ENCODE data around the gene ARL8A.
"Not testable (repeated sequence)": the region's sequence is repeated elsewhere in the genome, so short reads cannot be mapped to it uniquely, and the experiment has no call there.

The ARL8A gene

DNA sequence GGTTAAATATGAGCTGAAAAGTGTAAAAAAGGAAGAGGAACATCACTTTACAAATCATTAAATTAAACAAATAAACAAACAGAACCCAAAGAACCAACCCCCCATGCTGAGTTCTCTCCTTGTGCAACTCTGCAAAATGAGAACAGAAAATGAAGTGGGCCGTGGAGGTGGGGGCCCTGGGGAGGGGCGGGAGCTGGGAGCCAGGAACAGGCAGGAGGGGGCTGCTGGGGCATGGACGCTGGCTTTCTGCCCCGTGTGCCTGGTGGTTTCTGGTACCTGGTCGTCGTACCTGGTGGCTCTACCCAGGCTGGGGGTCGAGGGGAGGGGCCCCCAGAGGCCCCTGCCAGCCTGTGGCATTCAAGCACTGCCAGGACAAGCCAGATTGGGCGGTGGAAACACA lies 11.0 kb downstream of the ARL8A start:
- DNase-seq: no peak

DNA sequence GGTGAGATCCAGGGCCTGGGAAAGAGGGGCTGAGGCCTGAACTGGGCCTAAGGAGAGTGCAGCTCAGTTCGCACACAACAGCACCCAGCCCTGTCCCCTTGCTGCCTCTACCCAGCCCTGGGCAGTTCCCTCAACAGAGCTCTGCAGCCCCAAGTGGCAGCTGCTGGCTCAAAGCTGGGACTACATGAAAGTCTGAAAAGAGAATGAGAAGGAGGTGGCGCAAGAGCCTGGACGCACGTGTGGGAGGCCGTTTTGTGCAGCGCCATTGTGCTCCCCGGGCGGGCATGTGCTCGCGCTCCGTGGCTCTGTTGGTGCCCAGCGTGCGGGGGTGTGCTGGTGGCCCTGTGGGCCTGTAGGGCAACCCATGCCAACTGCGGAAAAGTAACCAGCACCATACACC lies 11.5 kb downstream of the ARL8A start:
- DNase-seq: no peak

DNA sequence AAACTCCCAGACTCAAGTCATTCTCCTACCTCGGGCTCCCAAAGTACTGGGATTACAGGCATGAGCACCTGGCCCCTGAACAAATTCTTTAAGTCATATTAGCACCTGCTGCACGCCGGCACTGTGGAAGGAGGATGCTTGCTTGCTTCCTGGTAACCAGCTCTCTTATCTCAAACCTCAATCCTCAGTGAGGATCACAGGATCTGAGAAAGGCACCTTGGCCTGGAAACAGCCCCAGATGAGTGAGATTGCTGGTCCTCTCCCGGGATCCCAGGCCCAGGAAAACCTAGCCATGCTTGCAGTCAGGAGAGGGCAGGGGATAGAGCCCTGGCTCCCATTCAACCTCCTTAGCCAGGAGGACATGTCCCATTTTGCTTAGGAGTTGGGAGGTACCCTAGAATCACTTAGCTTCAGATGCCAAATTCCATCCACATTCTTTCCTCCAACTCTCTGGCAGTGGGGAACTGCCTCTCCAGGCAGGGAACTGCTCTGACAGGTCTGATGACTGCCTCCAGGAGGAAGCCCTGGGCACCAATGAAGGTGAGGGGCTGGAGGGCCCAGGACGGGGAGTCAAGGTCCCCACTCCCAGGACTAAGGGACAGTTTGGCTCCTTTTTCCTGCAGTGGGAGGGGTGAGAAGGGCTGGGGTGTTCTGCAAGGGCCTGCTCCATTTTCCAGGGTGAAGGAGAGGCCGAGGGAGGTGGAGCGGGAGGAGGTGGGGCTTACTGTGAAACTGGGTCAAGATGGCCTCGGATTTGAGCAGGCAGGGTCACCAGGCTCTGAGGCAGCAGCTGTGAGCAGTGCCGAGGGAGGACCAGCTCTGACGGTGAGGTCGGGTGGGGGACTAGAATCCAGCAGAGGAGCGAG lies 12.3 kb downstream of the ARL8A start:
- DNase-seq: no peak

DNA sequence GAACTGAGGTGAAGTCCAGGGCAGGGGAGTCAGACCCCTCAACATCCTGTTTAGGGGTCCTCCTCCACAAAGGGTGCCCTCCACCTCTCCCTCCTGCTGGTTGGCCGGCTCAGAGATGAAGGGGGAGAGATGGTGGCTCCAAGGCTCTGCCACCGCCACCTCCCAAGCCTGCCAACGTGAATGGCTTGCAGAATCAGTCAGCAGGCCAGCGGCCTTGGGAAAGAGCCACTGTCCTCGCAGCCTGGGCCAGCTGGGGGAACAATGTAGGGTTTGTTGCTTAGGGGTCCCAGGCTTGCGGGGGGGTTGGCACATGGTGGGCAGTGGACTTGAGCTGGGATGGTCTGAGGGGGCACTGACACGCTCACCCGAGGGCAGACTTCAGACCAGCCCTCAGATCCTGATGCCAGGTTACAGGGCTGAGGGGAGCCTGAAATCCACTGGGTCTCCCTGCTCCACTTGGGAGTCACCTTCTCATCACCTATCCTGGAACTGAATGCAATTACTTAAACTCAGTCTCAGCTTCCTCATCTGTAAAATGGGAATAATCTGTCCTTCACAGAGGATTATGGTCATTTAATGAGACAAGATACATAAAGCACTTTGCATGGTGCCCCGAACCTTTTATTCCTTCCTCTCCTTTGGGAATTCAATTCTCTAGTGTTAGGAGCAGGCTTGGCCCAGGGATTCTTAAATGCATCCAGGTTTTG lies 13.6 kb downstream of the ARL8A start:
- no peak for DNase-seq

DNA sequence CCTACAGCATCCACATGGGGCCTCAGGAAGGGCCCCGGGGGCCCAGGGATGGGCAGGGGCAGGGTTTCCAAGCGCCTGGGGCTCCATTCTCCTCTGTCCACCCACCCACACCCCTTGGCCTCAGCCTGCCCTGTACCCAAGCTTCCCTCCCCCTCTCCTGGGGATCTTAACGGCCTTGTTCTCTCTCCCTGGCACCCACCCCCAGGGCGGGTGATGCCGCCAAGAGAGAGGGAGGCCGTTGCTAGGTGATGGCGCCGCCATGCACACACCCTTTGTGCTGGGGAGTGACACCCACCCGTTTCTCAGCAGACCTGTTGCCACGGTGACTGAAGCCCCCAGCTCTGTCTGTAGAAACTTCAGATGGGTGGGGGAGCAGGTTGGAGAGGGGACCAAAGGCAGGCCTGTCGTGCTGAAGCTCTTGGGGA lies 14.2 kb downstream of the ARL8A start:
- DNase-seq: no peak

DNA sequence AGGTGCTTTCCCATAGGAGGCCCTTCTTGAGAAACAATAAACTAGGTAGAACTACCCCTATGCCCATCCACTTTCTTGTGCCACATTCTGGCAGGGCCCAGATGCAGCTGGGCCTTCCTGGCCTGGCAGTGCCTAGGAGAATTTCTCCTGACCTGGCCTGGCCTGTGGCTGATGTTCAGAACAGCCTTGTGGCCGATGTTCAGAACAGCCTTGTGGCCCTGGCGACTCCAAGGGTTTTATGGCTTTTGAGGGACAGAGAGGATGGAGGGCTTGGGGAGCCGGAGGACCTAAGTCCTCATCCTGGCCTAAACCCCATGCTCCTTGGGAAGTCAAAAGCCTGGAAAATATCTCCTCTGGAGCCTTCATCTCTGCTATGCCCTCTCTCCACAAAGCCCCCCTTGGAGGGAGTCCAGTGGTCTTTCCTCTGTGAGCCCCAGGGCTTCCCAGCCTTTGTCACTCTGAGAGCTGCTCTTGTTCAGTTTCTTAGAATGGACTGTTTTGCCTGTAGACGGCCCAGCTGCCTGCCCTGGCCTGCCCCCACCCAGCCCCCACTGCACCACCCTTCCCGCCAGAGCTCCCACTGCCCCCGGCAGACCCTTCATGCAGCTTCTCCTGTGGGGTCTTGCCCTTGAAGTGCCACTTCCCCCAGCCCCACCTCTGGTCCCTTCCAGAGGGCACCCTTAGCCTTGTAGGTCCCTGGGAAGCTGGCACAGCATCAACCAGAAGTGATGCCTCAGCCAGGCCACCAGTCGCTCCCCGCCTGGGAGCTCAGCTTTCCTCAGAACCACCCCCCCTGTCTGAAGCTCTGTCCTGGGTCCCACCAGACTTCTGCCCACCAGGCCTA lies 14.9 kb downstream of the ARL8A start:
- DNase-seq: no peak

DNA sequence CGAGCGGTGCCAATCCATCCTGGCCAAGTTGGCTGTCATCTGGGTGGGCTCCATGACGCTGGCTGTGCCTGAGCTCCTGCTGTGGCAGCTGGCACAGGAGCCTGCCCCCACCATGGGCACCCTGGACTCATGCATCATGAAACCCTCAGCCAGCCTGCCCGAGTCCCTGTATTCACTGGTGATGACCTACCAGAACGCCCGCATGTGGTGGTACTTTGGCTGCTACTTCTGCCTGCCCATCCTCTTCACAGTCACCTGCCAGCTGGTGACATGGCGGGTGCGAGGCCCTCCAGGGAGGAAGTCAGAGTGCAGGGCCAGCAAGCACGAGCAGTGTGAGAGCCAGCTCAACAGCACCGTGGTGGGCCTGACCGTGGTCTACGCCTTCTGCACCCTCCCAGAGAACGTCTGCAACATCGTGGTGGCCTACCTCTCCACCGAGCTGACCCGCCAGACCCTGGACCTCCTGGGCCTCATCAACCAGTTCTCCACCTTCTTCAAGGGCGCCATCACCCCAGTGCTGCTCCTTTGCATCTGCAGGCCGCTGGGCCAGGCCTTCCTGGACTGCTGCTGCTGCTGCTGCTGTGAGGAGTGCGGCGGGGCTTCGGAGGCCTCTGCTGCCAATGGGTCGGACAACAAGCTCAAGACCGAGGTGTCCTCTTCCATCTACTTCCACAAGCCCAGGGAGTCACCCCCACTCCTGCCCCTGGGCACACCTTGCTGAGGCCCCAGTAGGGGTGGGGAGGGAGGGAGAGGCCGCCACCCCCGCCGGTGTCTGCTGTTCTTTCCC lies 16.5 kb downstream of the ARL8A start:
- DNase-seq: no peak

DNA sequence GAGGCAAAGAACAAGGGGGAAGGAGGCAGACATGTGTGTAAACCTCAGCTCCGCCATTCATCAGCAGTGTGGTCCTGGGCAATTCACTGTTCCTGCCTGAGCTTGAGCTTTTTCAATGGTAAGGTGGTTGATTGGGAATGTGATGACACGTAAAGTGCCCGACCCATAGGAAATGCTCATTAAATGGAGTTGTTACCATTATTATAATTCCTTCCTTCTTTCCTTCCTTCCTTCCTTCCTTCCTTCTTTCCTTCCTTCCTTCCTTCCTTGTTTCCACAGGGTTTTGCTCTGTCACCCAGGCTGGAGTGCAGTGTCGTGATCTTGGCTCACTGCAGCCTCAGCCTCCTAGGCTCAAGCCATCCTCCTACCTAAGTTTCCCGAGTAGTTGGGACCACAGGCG lies 17.5 kb downstream of the ARL8A start:
- DNase-seq: no peak

DNA sequence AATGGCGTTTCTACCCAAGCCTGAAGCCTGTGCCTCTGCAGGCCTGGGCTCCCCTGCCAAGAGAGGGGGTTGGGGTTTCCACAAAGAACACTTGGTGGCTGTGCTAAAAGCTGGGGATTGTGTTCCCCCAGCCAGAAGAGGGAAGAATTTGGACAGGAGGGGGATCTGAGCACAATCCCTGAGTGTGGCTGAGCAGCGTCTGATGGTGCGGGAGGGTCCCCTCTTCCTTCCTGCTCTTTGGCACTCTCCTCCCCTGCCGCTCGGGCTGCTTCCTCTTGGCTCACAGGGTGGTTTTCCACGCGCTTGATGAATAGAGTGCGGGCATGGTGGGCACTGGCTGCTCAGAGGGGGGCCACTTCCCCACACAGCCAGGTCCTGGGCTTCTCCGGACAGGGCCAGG lies 18.1 kb downstream of the ARL8A start:
- no peak for DNase-seq

DNA sequence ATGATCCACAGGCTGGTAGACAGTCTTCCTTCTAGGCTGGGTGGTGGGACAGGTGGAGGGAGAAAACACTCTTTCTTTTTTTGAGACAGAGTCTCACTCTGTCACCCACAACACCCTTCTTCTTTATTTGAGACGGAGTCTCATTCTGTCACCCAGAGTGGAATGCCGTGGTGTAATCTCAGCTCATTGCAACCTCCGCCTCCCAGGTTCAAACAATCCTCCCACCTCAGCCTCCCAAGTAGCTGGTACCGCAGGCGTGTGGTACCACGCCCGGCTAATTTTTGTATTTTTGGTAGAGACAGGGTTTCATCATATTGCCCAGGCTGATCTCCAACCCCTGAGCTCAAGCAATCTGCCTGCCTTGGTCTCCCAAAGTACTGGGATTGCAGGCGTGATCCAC lies 18.9 kb downstream of the ARL8A start:
- DNase-seq: no peak

DNA sequence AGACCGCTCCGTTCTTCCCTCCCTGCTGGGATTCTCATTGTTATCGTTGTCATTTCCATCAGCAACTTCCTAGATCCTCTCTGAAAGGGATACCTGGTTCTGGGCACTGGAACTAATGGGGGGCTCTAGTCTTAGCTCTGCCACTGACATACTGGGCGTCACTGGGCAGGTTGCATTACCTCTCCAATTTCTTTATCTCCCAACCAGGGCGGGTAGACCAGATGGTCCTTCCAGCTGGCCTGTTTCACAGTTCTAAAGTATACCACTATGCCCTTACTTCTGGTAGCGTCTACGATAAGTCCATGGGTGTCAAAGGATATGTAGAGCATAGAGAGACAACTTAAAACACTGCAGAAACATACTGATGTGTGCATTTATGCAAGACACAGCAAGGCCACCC lies 20.4 kb downstream of the ARL8A start:
- no peak for DNase-seq

DNA sequence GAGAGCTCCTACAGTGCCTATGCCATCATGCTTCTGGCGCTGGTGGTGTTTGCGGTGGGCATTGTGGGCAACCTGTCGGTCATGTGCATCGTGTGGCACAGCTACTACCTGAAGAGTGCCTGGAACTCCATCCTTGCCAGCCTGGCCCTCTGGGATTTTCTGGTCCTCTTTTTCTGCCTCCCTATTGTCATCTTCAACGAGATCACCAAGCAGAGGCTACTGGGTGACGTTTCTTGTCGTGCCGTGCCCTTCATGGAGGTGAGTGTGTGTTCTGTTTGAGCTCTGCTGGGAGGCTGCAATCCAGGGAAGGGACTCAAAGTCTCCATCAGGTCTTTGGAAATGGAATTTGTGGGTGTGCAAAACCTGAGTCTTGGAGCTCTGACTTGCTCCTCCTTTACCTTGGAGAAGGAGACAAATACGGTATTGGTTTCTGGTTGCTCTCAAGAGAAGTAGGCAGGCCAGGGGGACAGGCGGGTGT lies 21.2 kb downstream of the ARL8A start:
- DNase-seq: no peak

DNA sequence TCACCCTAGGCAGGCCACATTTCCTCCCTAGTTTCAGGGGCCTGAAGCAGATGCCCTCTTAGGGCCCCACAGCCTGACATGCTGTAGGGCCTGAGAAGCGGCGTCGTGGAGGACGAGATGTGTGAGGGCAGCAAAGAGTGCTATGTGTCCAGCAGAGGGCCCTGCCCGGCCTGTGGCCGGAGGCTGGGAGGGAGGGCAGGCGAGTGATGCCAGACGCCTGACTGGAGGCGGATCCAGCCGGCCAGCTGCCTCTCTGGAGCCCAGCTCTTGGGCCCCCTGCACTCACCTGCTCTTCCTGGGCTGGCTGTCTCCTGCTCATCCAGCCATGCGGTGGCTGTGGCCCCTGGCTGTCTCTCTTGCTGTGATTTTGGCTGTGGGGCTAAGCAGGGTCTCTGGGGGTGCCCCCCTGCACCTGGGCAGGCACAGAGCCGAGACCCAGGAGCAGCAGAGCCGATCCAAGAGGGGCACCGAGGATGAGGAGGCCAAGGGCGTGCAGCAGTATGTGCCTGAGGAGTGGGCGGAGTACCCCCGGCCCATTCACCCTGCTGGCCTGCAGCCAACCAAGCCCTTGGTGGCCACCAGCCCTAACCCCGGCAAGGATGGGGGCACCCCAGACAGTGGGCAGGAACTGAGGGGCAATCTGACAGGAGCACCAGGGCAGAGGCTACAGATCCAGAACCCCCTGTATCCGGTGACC lies 21.8 kb downstream of the ARL8A start, which contains the start of gene GPR37L1:
Gene GPR37L1 (plus strand): TSS at position 279 of the 697 bp plus-strand sequence. CDS start 47 bp downstream, at position 326.
- no peak for DNase-seq

DNA sequence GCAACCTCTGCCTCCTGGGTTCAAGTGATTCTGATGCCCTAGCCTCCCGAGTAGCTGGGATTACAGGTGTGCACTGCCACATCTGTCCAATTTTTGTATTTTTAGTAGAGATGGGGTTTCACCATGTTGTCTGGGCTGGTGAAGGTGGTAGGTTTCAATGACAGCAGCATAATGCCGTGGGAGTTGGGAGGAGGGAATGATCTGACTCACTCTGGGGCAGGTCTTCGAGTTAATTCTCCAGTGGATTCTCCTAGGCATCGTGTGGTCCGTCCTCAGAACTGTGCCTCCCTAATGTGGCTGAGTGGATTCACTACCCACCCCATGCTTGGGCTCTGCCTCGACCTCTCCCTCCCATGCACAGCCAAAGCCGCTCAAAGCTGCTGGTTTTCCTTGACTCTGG lies 23.5 kb downstream of the ARL8A start:
- no peak for DNase-seq

DNA sequence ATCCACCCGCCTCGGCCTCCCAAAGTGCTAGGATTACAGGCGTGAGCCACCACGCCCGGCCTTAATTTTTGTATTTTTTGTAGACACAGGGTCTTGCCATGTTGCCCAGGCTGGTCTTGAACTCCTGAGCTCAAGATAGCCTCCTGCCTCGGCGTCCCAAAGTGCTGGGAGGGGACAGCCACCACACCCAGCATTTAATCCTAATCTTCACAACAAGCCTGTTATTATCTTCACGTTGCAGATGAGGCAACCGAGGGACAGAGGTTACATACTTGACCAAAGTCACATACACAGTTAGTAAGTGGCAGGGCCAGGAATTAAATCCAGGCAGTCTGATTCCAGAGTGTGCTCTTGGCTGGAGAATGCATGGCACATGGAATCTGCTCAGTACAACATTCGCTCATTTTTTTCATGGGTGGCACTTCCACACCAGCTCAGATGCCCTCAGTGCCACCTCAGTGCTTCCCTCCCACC lies 26.6 kb downstream of the ARL8A start:
- DNase-seq: no peak

DNA sequence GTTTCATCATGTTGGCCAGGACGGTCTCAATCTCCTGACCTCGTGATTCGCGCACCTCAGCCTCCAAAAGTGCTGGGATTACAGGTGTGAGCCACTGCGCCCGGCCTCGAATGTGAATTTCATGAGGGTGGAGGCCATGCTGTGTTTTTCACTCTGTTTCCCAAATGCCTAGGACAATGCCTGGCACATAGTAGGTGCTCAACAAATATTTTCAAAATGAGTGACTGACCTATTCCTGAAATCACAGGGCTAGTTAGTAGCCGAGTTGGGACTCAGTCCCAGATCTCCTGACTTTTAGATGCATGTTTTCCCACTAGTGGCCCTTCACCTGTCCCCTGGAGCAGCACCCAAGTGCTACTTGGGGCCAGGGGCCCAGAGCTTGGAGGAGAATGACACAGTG lies 28.2 kb downstream of the ARL8A start:
- DNase-seq: no peak

DNA sequence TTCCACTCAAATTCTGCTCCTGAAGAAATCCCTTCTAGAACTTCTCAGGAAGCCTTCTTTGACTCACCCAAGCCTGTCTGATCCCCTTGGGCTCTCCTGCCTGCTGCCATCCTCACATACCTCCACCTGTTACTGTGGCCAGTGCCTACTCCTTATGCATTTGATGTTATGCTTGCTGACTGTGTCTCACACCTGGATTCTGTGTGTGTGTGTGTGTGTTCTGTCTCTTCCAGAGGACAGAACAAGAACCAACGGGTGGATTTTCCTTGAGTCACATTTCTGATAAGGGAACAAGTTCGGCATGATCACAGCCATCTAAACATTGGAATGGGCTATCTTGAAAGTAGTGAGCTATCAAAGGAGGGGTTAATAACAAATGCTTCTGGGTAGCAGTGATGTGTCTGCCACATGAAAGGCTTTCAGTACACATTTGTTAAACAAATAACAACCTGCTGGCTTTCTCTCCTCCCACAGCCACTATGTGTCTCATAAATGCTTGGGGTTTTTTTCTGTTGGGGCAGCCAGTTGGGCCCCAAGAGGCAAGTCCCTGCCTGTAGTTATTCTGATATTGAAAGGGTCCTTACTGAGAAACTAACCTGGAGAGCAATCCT lies 30.7 kb downstream of the ARL8A start:
- no peak for DNase-seq

DNA sequence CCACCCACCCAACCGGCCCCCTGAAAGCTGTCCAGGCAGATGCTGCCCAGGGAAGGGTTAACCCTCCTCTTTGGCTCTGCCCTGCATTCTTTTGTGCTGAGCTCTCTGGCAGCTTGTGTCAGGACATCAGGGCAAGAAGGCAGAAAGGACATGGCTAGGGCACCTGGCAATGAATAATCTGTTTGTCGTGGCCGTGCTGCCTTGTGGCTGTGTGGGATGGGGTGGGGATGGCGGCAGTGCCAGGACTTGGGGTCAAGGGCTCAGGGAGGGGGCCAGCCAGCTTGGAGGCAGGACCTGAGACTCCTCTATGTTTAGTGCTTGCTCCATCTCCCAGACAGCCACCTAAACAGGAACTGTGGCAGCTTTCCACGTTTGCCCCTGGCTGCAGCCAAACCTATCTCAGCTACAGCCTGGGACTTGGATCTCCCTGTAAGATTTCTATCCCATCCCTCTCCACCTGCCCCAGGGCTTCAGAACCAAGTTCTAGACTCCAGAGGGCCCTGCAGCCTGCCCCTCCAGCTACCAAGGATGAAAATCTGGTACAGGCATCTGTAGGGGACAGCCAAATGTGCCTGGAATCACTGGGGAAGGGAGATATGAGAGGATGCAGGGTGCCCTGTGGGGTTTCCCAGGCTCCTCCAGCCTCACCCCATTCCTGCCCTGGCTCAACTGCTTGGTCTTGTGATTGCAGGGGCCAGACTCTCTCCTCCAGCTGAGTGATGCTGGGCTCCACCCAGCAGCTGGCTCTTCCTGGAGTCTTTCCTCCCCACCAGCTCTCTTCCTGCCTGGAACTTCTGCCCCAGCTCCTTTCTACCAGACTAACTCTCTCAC lies 31.5 kb downstream of the ARL8A start:
- no peak for DNase-seq

DNA sequence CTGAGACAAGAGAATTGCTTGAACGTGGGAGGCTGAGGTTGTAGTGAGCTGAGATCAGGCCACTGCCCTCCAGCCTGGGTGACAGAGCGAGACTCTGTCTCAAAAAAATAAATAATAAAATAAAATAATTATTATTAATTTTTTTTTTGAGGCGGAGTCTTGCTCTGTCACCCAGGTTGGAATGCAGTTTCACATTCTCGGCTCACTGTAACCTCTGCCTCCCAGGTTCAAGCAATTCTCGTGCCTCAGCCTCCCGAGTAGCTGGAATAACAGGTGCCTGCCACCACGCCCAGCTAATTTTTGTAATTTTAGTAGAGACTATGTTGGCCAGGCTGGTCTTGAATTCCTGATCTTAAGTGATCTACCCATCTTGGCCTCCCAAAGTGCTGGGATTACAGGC lies 32.9 kb downstream of the ARL8A start:
- DNase-seq: not testable (repeated sequence)

DNA sequence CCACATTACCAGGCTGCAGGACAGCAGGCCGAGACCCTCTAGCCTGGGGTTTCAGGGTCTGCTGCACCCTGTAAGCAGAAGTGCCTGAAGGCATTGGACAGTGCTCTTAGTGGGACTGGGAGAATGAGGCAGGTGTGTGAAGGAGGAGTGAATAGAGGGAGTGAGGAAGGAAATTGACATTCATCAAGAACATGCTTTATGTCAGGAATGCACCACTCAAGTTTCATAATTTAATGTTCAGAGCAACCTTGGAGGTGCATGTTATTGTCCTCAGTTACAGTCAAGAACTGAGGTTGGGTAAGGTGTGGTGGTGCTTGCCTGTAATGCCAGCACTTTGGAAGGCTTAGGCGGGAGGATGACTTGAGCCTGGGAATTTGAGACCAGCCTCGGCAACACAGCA lies 33.6 kb downstream of the ARL8A start:
- no peak for DNase-seq
